ENCODE data around the gene JKAMP. TPM values are rescaled to one million over a fixed set of nuclear protein-coding genes. Genes with fewer than 3 reads are reported as not detected.

The JKAMP gene
- total and polyA plus RNA-seq, 2 of the 8 experiments (the other 6 are each of a cell fraction or from before 2014, with no cell fraction given): 34.9 to 182 TPM

GRCh38 chr14:59439256-59439965, 44.9 kb upstream of the JKAMP start:
- POLR2A ChIA-PET (ENCODE audit: partially characterized antibody): no interaction called here

More at GRCh38 chr14:59439256-59439965, 44.9 kb upstream of the JKAMP start:
- H3K27me3 ChIP-seq (replicated peaks in 1 of 4; ENCODE audit: control insufficient read depth in 3 of 4, extremely low read depth in 1 of 4, insufficient read depth in 3 of 4, low read length in 3 of 4): no peaks in the 10 kb centered on the region
- no peak overlapping the region for H3K4me2 ChIP-seq (ENCODE audit: insufficient read depth in 1 of 2, low read depth in 2 of 2, low read length in 2 of 2)
- no peak overlapping the region for H2BK12ac ChIP-seq (ENCODE audit: low read depth, low read length)
- 80% methylated on average over 5 of the region's 5 CpGs; no CpG with 5 or more reads in 1 of the 2 experiments for WGBS, 2 experiments (ENCODE audit: extremely low coverage in 1 of 2, insufficient coverage in 1 of 2, insufficient read length in 1 of 2, insufficient replicate concordance in 2 of 2, low coverage in 1 of 2, low lambda C conversion rate in 2 of 2, missing lambda C conversion rate in 1 of 2)
- CTCF ChIA-PET (ENCODE audit: partially characterized antibody): interaction anchor here (1.0 to 2.1 kb wide), 8 partner anchors 14 to 818 kb away, joined by 3 to 8 read pairs (median 4); no protein-coding TSS in a partner anchor
- no peak overlapping the region for H3K56ac ChIP-seq (replicated peaks; ENCODE audit: insufficient read length, low read depth, low read length)
- no peak overlapping the region for H2BK20ac ChIP-seq (ENCODE audit: low read length)
- no peaks in the 10 kb centered on the region for H3K36me3 ChIP-seq (ENCODE audit: control insufficient read depth in 2 of 4, insufficient read depth in 4 of 4, low read length in 3 of 4)
- H3K9me3 ChIP-seq (ENCODE audit: insufficient read depth in 2 of 2, low read depth in 1 of 2, low read length in 1 of 2): no peaks in the 10 kb centered on the region
- H3K79me2 ChIP-seq (ENCODE audit: control insufficient read depth in 1 of 2, insufficient read depth in 2 of 2, low read length in 2 of 2): no peaks in the 10 kb centered on the region
- H2BK120ac ChIP-seq (replicated peaks; ENCODE audit: low read depth, low read length): no peak overlapping the region
- TF ChIP-seq, protein P1, sequence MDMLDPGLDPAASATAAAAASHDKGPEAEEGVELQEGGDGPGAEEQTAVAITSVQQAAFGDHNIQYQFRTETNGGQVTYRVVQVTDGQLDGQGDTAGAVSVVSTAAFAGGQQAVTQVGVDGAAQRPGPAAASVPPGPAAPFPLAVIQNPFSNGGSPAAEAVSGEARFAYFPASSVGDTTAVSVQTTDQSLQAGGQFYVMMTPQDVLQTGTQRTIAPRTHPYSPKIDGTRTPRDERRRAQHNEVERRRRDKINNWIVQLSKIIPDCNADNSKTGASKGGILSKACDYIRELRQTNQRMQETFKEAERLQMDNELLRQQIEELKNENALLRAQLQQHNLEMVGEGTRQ (IDR thresholded peaks at IDR 0.05; ENCODE audit: low read length): no peak
- TF ChIP-seq CHD1 (IDR thresholded peaks at IDR 0.05; ENCODE audit: low read depth, low read length): no peak
- no peak for TF ChIP-seq POLR2AphosphoS5 (IDR thresholded peaks at IDR 0.05; ENCODE audit: low read depth, low read length)
- no peak for TF ChIP-seq JUND (IDR thresholded peaks at IDR 0.05; ENCODE audit: low read length)
- no peak for TF ChIP-seq KDM5A (IDR thresholded peaks at IDR 0.05; ENCODE audit: low read length)
- TF ChIP-seq BRCA1 (IDR thresholded peaks at IDR 0.05; ENCODE audit: low read depth, low read length): no peak
- FAIRE-seq (no peak), DNase-seq (ENCODE audit: low read depth in 1 of 2, low spot score in 2 of 2) (no peak)
- H2BK15ac ChIP-seq (ENCODE audit: low read length): no peak overlapping the region
- H3K79me1 ChIP-seq (ENCODE audit: low read depth, low read length): no peaks in the 10 kb centered on the region
- H4K5ac ChIP-seq (ENCODE audit: insufficient read length, low read depth, low read length): no peak overlapping the region
- H3K23me2 ChIP-seq (ENCODE audit: low read depth, low read length): no peaks in the 10 kb centered on the region
- H2BK5ac ChIP-seq (ENCODE audit: low read depth, low read length): no peak overlapping the region
- H3K23ac ChIP-seq (ENCODE audit: insufficient read length): no peak overlapping the region
- no peaks in the 10 kb centered on the region for H4K20me1 ChIP-seq (replicated peaks in 1 of 2; ENCODE audit: control insufficient read depth in 1 of 2, insufficient read depth in 2 of 2, low read length in 2 of 2)
- H3K18ac ChIP-seq (ENCODE audit: extremely low read depth, low read length): no peak overlapping the region
- no peak overlapping the region for H3K14ac ChIP-seq (ENCODE audit: insufficient read length)
- no peak overlapping the region for H4K8ac ChIP-seq (ENCODE audit: extremely low read depth, insufficient read depth, low read length)
- H2AFZ ChIP-seq (ENCODE audit: low read length): no peak overlapping the region
- no peak overlapping the region for H3K4me3 ChIP-seq (ENCODE audit: extremely low read depth in 1 of 4, insufficient read depth in 2 of 4, low read depth in 3 of 4, low read length in 4 of 4)
- H3K4me1 ChIP-seq (replicated peaks in 1 of 4; ENCODE audit: control insufficient read depth in 3 of 4, insufficient read depth in 4 of 4, low read length in 3 of 4): no peaks in the 10 kb centered on the region
- no peak overlapping the region for H3K27ac ChIP-seq (ENCODE audit: low read depth, low read length)
- no peak overlapping the region for H3K9ac ChIP-seq (replicated peaks in 1 of 4; ENCODE audit: extremely low read depth in 1 of 4, low read depth in 3 of 4, low read length in 3 of 4)
- no peak overlapping the region for H4K91ac ChIP-seq (replicated peaks; ENCODE audit: insufficient read length, low read length)
- H3K4ac ChIP-seq (replicated peaks; ENCODE audit: insufficient read length, low read depth, low read length): no peak overlapping the region
- no peak overlapping the region for H2AK5ac ChIP-seq (ENCODE audit: low read depth, low read length)

Measured in H1 (cell line).